Measurements from ENCODE around the gene PRPF40B. TPM values are rescaled to one million over a fixed set of nuclear protein-coding genes. Genes with fewer than 3 reads are reported as not detected.
A peak's percentile ranks its signal among the peaks of the same experiment; 100 is the strongest.

Gene PRPF40B
- total and polyA plus RNA-seq, 12 donors = 13.4 to 37.5 (median 21.6) TPM

GRCh38 chr12:49618576-49618975 lies 4.8 kb upstream of the PRPF40B start:
- Histone ChIP-seq H3K9me3 (peaks cover 0 to 4% (median 0%) of the 10 kb centered on the region in 11 donors), H3K27ac (no peak overlapping the region), H3K36me3 (no peaks in the 10 kb centered on the region), H3K4me1 (peaks cover 10 to 19% (median 15%) of the 10 kb centered on the region in 9 donors), H3K27me3 (peaks cover 0 to 46% (median 0%) of the 10 kb centered on the region in 7 donors), H3K4me3 (no peak overlapping the region)
- WGBS, 2 donors = 64 to 77% methylated on average over 1 of the region's 1 CpG
- ATAC-seq (no peak), DNase-seq (no peak)
- TF ChIP-seq, protein P1, sequence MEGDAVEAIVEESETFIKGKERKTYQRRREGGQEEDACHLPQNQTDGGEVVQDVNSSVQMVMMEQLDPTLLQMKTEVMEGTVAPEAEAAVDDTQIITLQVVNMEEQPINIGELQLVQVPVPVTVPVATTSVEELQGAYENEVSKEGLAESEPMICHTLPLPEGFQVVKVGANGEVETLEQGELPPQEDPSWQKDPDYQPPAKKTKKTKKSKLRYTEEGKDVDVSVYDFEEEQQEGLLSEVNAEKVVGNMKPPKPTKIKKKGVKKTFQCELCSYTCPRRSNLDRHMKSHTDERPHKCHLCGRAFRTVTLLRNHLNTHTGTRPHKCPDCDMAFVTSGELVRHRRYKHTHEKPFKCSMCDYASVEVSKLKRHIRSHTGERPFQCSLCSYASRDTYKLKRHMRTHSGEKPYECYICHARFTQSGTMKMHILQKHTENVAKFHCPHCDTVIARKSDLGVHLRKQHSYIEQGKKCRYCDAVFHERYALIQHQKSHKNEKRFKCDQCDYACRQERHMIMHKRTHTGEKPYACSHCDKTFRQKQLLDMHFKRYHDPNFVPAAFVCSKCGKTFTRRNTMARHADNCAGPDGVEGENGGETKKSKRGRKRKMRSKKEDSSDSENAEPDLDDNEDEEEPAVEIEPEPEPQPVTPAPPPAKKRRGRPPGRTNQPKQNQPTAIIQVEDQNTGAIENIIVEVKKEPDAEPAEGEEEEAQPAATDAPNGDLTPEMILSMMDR (IDR thresholded peaks at IDR 0.05) = no peak
- intact Hi-C loops (cut with DNase I) = no loop called here

DNA sequence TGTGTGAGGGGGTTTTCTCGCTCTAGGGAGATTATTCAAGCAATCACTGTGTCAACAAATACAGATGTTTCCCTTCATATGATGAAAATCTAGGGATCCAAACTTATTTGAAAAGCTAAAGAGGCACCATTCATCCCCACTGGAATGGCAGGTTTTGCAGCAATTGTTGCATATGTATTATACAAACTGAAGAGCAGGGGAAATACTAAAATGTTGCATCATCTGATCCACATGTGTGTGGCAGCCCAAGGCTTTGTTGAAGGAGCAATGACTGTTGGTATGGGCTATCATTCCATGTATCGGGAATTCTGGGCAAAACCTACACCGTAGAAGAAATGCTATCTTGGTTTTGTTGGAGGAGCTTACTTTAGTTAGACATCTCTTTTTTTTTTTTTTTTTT lies 4.1 kb upstream of the PRPF40B start:
- H3K27ac ChIP-seq = no peak overlapping the region
- ATAC-seq = no peak
- TF ChIP-seq, protein P1 (IDR thresholded peaks at IDR 0.05) = no peak
- H3K27me3 ChIP-seq = peaks cover 0 to 46% (median 0%) of the 10 kb centered on the region in 7 donors
- intact Hi-C loops (cut with DNase I) = no loop called here
- peaks cover 0 to 4% (median 0%) of the 10 kb centered on the region in 11 donors for H3K9me3 ChIP-seq
- DNase-seq = no peak
- H3K4me1 ChIP-seq = peaks cover 14 to 25% (median 18%) of the 10 kb centered on the region in 9 donors
- WGBS, 2 donors = 90 to 94% methylated on average over 3 of the region's 3 CpGs
- no peak overlapping the region for H3K4me3 ChIP-seq
- H3K36me3 ChIP-seq = no peaks in the 10 kb centered on the region

DNA sequence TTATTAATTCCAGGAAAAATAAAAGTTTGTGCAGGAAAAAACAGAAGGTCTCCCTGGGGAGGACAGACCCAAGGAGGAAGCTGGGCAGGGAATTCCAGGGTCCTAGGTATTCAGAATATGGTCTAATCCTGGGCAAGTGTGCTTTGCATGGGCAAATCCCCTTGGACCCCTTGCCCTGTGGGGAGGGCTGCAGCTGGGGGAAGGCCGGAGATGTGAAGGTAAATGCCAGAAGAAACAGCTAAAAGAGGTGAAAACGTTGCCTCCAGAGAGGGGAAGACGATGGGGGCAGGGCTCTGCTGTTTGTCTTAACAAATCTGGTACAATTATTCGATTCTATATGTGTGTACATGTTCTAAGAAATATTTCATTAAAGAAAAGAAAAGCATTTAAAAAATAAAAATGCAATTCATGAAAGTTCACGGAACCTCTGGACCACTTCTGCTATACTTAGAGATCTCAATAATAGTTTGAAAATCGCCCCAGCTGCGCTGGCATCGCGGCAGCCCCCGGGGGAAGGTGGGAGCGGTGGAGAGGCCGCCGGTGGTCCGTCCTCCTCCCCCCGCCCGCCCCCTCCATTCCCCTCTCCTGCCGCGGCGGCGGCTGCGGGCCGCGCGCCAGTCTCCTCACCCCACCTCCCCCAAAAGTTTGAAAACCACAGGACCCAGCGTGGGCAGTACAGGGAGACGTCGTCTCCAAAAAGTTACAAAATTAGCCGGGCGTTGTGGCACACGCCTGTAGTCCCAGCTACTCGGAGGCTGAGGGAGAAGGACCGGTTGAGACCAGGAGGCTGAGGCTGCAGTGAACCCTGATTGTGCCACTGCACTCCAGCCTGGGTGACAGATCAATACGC lies 1.5 kb upstream of the PRPF40B start:
- 10% methylated on average over 33 of the region's 33 CpGs for WGBS, 2 donors
- peak in 5 of 8 donors; percentile 1 to 23 (median 7) for ATAC-seq
- Histone ChIP-seq H3K4me3 (peak overlapping the region in 9 of 10 donors; percentile 49 to 81 (median 69)), H3K36me3 (no peaks in the 10 kb centered on the region), H3K4me1 (peaks cover 14 to 33% (median 18%) of the 10 kb centered on the region in 9 donors), H3K27me3 (peaks cover 0 to 45% (median 0%) of the 10 kb centered on the region in 7 donors), H3K27ac (peak overlapping the region; percentile 78 to 88 (median 84)), H3K9me3 (no peaks in the 10 kb centered on the region)
- TF ChIP-seq, protein P1 (IDR thresholded peaks at IDR 0.05) = no peak
- no peak for DNase-seq
- intact Hi-C loops (cut with DNase I) = no loop called here

GRCh38 chr12:49622501-49623141 lies 740 bp upstream of the PRPF40B start:
- Histone ChIP-seq H3K4me3 (peak overlapping the region; percentile 11 to 81 (median 66)), H3K27ac (peak overlapping the region; percentile 78 to 88 (median 84)), H3K9me3 (no peaks in the 10 kb centered on the region), H3K36me3 (no peaks in the 10 kb centered on the region), H3K4me1 (peaks cover 14 to 33% (median 18%) of the 10 kb centered on the region in 9 donors), H3K27me3 (peaks cover 0 to 38% (median 0%) of the 10 kb centered on the region in 7 donors)
- TF ChIP-seq, protein P1 (IDR thresholded peaks at IDR 0.05) = no peak
- WGBS, 2 donors = 0 to 2% methylated on average over 22 of the region's 22 CpGs
- ATAC-seq = peak; percentile 15 to 63 (median 46)
- intact Hi-C loops (cut with DNase I) = no loop called here
- no peak for DNase-seq
